Smooth muscle cell (in vitro differentiated cells): ENCODE measurements around the gene FSIP2. TPM values are rescaled to one million over a fixed set of nuclear protein-coding genes. Genes with fewer than 3 reads are reported as not detected.

Source experiments
- DNase-seq: peaks from one replicate; lab custom pipeline; 2025; ENCODE audit not compliant: unreplicated experiment; lab: John Stamatoyannopoulos, UW
- H2AFZ ChIP-seq: fragments of 200-600 bp; sonication (generic); 2 replicates; pipeline ENCODE4 v1.6.0; 2016; ENCODE audit warnings: antibody characterized with exemption, low read depth, mild to moderate bottlenecking
- H3F3A ChIP-seq: fragments of 200-600 bp; sonication (generic); 2 replicates; pipeline ENCODE4 v1.6.0; 2017; ENCODE audit warnings: antibody characterized with exemption, low read depth
- H3K27ac ChIP-seq: fragments of 200-600 bp; sonication (generic); 2 replicates; pipeline ENCODE4 v1.5.1; 2016; ENCODE audit warnings: low read depth, mild to moderate bottlenecking
- H3K27me3 ChIP-seq: fragments of 200-600 bp; sonication (generic); 2 replicates; pipeline ENCODE4 v1.6.1; 2016; ENCODE audit warnings: low read depth, mild to moderate bottlenecking
- H3K36me3 ChIP-seq: fragments of 200-600 bp; sonication (generic); 2 replicates; pipeline ENCODE4 v1.5.1; 2016; ENCODE audit warnings: low read depth
- H3K4me1 ChIP-seq: fragments of 200-600 bp; sonication (generic); 2 replicates; pipeline ENCODE4 v1.5.1; 2016; ENCODE audit warnings: low read depth
- H3K4me2 ChIP-seq: fragments of 200-600 bp; sonication (generic); 2 replicates; pipeline ENCODE4 v1.6.0; 2016; ENCODE audit warnings: mild to moderate bottlenecking
- H3K4me3 ChIP-seq: fragments of 200-600 bp; sonication (generic); 2 replicates; pipeline ENCODE4 v1.5.1; 2016; ENCODE audit warnings: mild to moderate bottlenecking
- H3K79me2 ChIP-seq: fragments of 200-600 bp; sonication (generic); 2 replicates; pipeline ENCODE4 v1.6.0; 2016; ENCODE audit warnings: low read depth, mild to moderate bottlenecking
- H3K9ac ChIP-seq: fragments of 200-600 bp; sonication (generic); 2 replicates; pipeline ENCODE4 v1.6.0; 2016; ENCODE audit warnings: low read depth
- H3K9me3 ChIP-seq: fragments of 200-600 bp; sonication (generic); replicated peaks from 2 replicates; pipeline ENCODE4 v1.5.1; 2016; ENCODE audit warnings: low read depth
- H4K20me1 ChIP-seq: fragments of 200-600 bp; sonication (generic); 2 replicates; pipeline ENCODE4 v1.6.0; 2016; ENCODE audit warnings: low read depth
- WGBS: methylation state at CpG from one replicate; pipeline ENCODE4 v1.1.7; 2016; ENCODE audit warnings: low lambda C conversion rate; 5-methylcytosine and 5-hydroxymethylcytosine counted together
- polyA plus RNA-seq: library from polyadenylated mRNA; unstranded; fragments of >200 nt; fragmentation: Nextera tagmentation; extraction: Ambion mirVana; gene quantifications from 2 replicates; pipeline ENCODE4 v1.2.1, GENCODE V29; 2016
- total RNA-seq: library from RNA; depleted of rRNA; stranded (reverse); fragments of >200 nt; gene quantifications from 2 replicates; pipeline ENCODE4 v1.2.3, GENCODE V29; 2014
- TF ChIP-seq, protein P1 (sequence below): fragments of 200-600 bp; sonication (generic); IDR thresholded peaks from 2 replicates; pipeline ENCODE4 v1.5.1; 2017; ENCODE audit warnings: borderline replicate concordance, mild to moderate bottlenecking, antibody characterized with exemption; ENCODE audit not compliant: insufficient read depth, poor library complexity, severe bottlenecking

The FSIP2 gene
- total and polyA plus RNA-seq, 2 experiments from 2014 or later = 1.9 to 6.0 TPM

DNA sequence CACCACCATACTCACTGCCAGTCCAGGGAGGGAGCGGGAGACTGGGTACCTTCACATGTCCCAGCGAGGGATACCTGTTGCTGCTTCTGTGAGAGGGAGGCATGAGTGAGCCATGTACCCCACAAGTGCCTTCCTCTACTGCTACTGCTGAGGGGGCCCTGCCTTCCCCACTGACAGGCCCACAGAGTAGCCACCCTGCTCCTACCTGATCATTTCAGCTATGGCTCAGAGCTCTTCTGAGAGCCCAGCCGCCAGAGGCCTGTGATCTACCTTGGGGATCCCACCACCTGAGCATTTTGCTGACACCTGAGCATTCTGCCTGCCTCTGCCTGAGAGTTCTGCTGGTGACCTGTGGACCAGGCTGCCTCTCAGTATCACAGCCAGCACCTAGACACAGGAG lies 137.6 kb downstream of the FSIP2 start:
- Histone ChIP-seq H3K36me3 (no peaks in the 10 kb centered on the region), H3K4me3 (no peak overlapping the region), H3K4me2 (no peak overlapping the region), H3F3A (no peaks in the 10 kb centered on the region), H3K9ac (no peak overlapping the region), H3K27ac (no peak overlapping the region), H2AFZ (no peak overlapping the region), H3K4me1 (no peaks in the 10 kb centered on the region), H3K79me2 (no peaks in the 10 kb centered on the region), H3K27me3 (no peaks in the 10 kb centered on the region), H4K20me1 (no peaks in the 10 kb centered on the region), H3K9me3 (no peaks in the 10 kb centered on the region)
- no peak for DNase-seq
- 98% methylated on average over 3 of the region's 3 CpGs for WGBS
- TF ChIP-seq, protein P1, sequence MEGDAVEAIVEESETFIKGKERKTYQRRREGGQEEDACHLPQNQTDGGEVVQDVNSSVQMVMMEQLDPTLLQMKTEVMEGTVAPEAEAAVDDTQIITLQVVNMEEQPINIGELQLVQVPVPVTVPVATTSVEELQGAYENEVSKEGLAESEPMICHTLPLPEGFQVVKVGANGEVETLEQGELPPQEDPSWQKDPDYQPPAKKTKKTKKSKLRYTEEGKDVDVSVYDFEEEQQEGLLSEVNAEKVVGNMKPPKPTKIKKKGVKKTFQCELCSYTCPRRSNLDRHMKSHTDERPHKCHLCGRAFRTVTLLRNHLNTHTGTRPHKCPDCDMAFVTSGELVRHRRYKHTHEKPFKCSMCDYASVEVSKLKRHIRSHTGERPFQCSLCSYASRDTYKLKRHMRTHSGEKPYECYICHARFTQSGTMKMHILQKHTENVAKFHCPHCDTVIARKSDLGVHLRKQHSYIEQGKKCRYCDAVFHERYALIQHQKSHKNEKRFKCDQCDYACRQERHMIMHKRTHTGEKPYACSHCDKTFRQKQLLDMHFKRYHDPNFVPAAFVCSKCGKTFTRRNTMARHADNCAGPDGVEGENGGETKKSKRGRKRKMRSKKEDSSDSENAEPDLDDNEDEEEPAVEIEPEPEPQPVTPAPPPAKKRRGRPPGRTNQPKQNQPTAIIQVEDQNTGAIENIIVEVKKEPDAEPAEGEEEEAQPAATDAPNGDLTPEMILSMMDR = no peak

- Histone ChIP-seq H3F3A (no peaks in the 10 kb centered on the region), H3K9ac (no peak overlapping the region), H3K27me3 (no peaks in the 10 kb centered on the region), H3K9me3 (no peaks in the 10 kb centered on the region), H3K79me2 (no peaks in the 10 kb centered on the region), H3K4me2 (no peak overlapping the region), H3K4me1 (no peaks in the 10 kb centered on the region), H4K20me1 (no peaks in the 10 kb centered on the region), H2AFZ (no peak overlapping the region), H3K36me3 (no peaks in the 10 kb centered on the region), H3K4me3 (no peak overlapping the region), H3K27ac (no peak overlapping the region)
- no peak for DNase-seq
- TF ChIP-seq, protein P1 = no peak
- WGBS = 65% methylated on average over 2 of the region's 2 CpGs
Measured at GRCh38 chr2:185880396-185880795, 141.8 kb downstream of the FSIP2 start.
